Vagina (tissue), 2 donors: Measurements from ENCODE around the gene TMEM236. TPM values are rescaled to one million over a fixed set of nuclear protein-coding genes. Genes with fewer than 3 reads are reported as not detected.

Experiments used
- DNase-seq, 2 donors: peaks; one replicate each; pipeline ENCODE4 v3.0.0-alpha.2; 2017; ENCODE audit errors: extremely low spot score in 2 of 2
- H3K27ac ChIP-seq: fragments of 200-600 bp; sonication (generic); one replicate; pipeline ENCODE4 v1.5.1; 2019
- H3K27me3 ChIP-seq: fragments of 200-600 bp; sonication (generic); one replicate; pipeline ENCODE4 v1.5.1; 2019
- H3K36me3 ChIP-seq, 2 donors: fragments of 200-600 bp; sonication (generic); one replicate each; pipeline ENCODE4 v1.5.1; 2017 to 2019
- H3K4me1 ChIP-seq: fragments of 200-600 bp; sonication (generic); one replicate; pipeline ENCODE4 v1.5.1; 2019
- H3K4me3 ChIP-seq, 2 donors: fragments of 200-600 bp; sonication (generic); 1 replicate in 1 of 2; 2 replicates in 1 of 2; pipeline ENCODE4 v1.5.1; 2016 to 2019
- H3K9me3 ChIP-seq: fragments of 200-600 bp; sonication (generic); one replicate; pipeline ENCODE4 v1.5.1; 2019
- CTCF ChIP-seq, 3 experiments: fragments of 450-650 bp in 2 of 3; fragments of 200-600 bp in 1 of 3; sonication (generic) in 1 of 3; IDR thresholded peaks; one replicate each; pipeline ENCODE4 v1.5.1; 2017 to 2019; ENCODE audit warnings: antibody characterized with exemption in 3 of 3, mild to moderate bottlenecking in 2 of 3, moderate library complexity in 2 of 3
- POLR2A ChIP-seq, 2 donors: fragments of 450-650 bp; IDR thresholded peaks; one replicate each; pipeline ENCODE4 v1.6.1; 2017; ENCODE audit warnings: antibody characterized with exemption in 2 of 2, mild to moderate bottlenecking in 2 of 2, moderate library complexity in 2 of 2
- POLR2AphosphoS5 ChIP-seq, 2 donors: sonication (generic); formaldehyde crosslinking; IDR thresholded peaks; one replicate each; pipeline ENCODE4 v1.9.0; 2017; ENCODE audit warnings: antibody characterized with exemption in 2 of 2, mild to moderate bottlenecking in 2 of 2, low read depth in 1 of 2; ENCODE audit not compliant: insufficient read depth in 1 of 2
- intact Hi-C: fragments of 100-400 bp; cut with DNase I; formaldehyde crosslinking; loops from one replicate; pipeline ENCODE4 v1.15.1; 2023
- total RNA-seq: library from RNA; depleted of rRNA; stranded (reverse); fragments of >200 nt; gene quantifications from one replicate; pipeline ENCODE4 v1.2.3, GENCODE V29; 2016

TMEM236 gene
- total RNA-seq, 1 donor from 2014 or later = not detected

- H3K4me1 ChIP-seq = no peaks in the 10 kb centered on the region
- H3K9me3 ChIP-seq = no peaks in the 10 kb centered on the region
- no peaks in the 10 kb centered on the region for H3K36me3 ChIP-seq
- TF ChIP-seq POLR2AphosphoS5 (IDR thresholded peaks at IDR 0.05; ENCODE audit: insufficient read depth in 1 of 2, low read depth in 1 of 2) = no peak
- no peak for TF ChIP-seq CTCF (IDR thresholded peaks at IDR 0.05)
- no peak for TF ChIP-seq POLR2A (IDR thresholded peaks at IDR 0.05)
- no peaks in the 10 kb centered on the region for H3K27me3 ChIP-seq
- H3K4me3 ChIP-seq = no peak overlapping the region
- intact Hi-C loops = no loop called here
- no peak overlapping the region for H3K27ac ChIP-seq
- DNase-seq = no peak
These were observed 32.7 kb downstream of the TMEM236 start for GRCh38 chr10:17784688-17785087.

GRCh38 chr10:17785276-17785930, 33.4 kb downstream of the TMEM236 start:
- intact Hi-C loops = no loop called here
- H3K4me3 ChIP-seq = no peak overlapping the region
- no peaks in the 10 kb centered on the region for H3K4me1 ChIP-seq
- DNase-seq = no peak
- no peak overlapping the region for H3K27ac ChIP-seq
- no peaks in the 10 kb centered on the region for H3K27me3 ChIP-seq
- no peaks in the 10 kb centered on the region for H3K36me3 ChIP-seq
- H3K9me3 ChIP-seq = no peaks in the 10 kb centered on the region
- TF ChIP-seq CTCF (IDR thresholded peaks at IDR 0.05) (no peak), POLR2AphosphoS5 (IDR thresholded peaks at IDR 0.05; ENCODE audit: insufficient read depth in 1 of 2, low read depth in 1 of 2) (no peak), POLR2A (IDR thresholded peaks at IDR 0.05) (no peak)

- intact Hi-C loops = no loop called here
These were observed 35.3 kb downstream of the TMEM236 start for GRCh38 chr10:17787087-17787961.

GRCh38 chr10:17788646-17789045, 36.6 kb downstream of the TMEM236 start:
- intact Hi-C loops = no loop called here

More at GRCh38 chr10:17787087-17787961, 35.3 kb downstream of the TMEM236 start:
- H3K4me3 ChIP-seq = no peak overlapping the region
- no peak overlapping the region for H3K27ac ChIP-seq
- no peaks in the 10 kb centered on the region for H3K36me3 ChIP-seq
- no peaks in the 10 kb centered on the region for H3K27me3 ChIP-seq
- TF ChIP-seq POLR2AphosphoS5 (IDR thresholded peaks at IDR 0.05; ENCODE audit: insufficient read depth in 1 of 2, low read depth in 1 of 2) (no peak), CTCF (IDR thresholded peaks at IDR 0.05) (no peak), POLR2A (IDR thresholded peaks at IDR 0.05) (no peak)
- H3K9me3 ChIP-seq = no peaks in the 10 kb centered on the region
- H3K4me1 ChIP-seq = no peaks in the 10 kb centered on the region
- DNase-seq = no peak

More at GRCh38 chr10:17788646-17789045, 36.6 kb downstream of the TMEM236 start:
- no peak for TF ChIP-seq CTCF (IDR thresholded peaks at IDR 0.05)
- TF ChIP-seq POLR2A (IDR thresholded peaks at IDR 0.05) = no peak
- no peak for TF ChIP-seq POLR2AphosphoS5 (IDR thresholded peaks at IDR 0.05; ENCODE audit: insufficient read depth in 1 of 2, low read depth in 1 of 2)
- Histone ChIP-seq H3K4me3 (no peak overlapping the region), H3K36me3 (no peaks in the 10 kb centered on the region), H3K4me1 (no peaks in the 10 kb centered on the region), H3K27me3 (no peaks in the 10 kb centered on the region), H3K9me3 (no peaks in the 10 kb centered on the region), H3K27ac (no peak overlapping the region)
- no peak for DNase-seq
